Left cardiac atrium (tissue), 4 donors: Measurements from ENCODE around the gene MEIS1. TPM values are rescaled to one million over a fixed set of nuclear protein-coding genes. Genes with fewer than 3 reads are reported as not detected.

Experiments used
- ATAC-seq, 2 donors: fragments of 200-7000 bp; cut with Tn5 transposase; one replicate each; pipeline ENCODE4 v1.9.1; 2020; ENCODE audit warnings: mild to moderate bottlenecking in 2 of 2, moderate library complexity in 2 of 2
- DNase-seq: peaks from one replicate; pipeline ENCODE4 v3.0.0-alpha.2; 2020
- intact Hi-C, 2 donors: fragments of 100-400 bp; cut with DNase I; formaldehyde crosslinking; loops; one replicate each; pipeline versions ENCODE4 v1.14.1 to v1.15.1; 2022 to 2023
- total RNA-seq, 2 donors: library from RNA; stranded (reverse); fragmentation: NEBNext Ultra II Directional; extraction: Animal tissue kit (Norgen Biotek cat#: 25700); gene quantifications; one replicate each; pipeline ENCODE4 v1.2.1, GENCODE V29; 2021
- donor health status: DM: no; HTN: yes; CAD: no.
- donor health status: DM: no; HTN: yes; CAD: no; lungs with severe emphysema.
- donor health status: DM: yes; HTN: yes; CAD: no.
- donor health status: Dilated cardiomyopathy.

The MEIS1 gene
- total RNA-seq, 2 donors from 2014 or later: 32.4 to 36.1 TPM

GRCh38 chr2:66569321-66569851 is 134.5 kb downstream of the MEIS1 start:
- intact Hi-C loops: no loop called here
- no peak for DNase-seq
- ATAC-seq: no peak

- intact Hi-C loops: loop anchor here in 1 of 2 donors (10.0 kb wide), 1 partner anchor 1275 kb away; no protein-coding TSS in a partner anchor
- ATAC-seq: no peak
- DNase-seq: no peak
These were observed 135.0 kb downstream of the MEIS1 start for GRCh38 chr2:66569974-66570373.

GRCh38 chr2:66570471-66570870 is 135.5 kb downstream of the MEIS1 start:
- no peak for DNase-seq
- intact Hi-C loops: loop anchor here in 1 of 2 donors (10.0 kb wide), 1 partner anchor 1274 kb away; no protein-coding TSS in a partner anchor
- no peak for ATAC-seq

GRCh38 chr2:66571918-66572317 is 137.0 kb downstream of the MEIS1 start:
- DNase-seq (no peak), ATAC-seq (no peak)
- intact Hi-C loops: loop anchor here in 1 of 2 donors (10.0 kb wide), 1 partner anchor 1273 kb away; no protein-coding TSS in a partner anchor

GRCh38 chr2:66572391-66572790 is 137.5 kb downstream of the MEIS1 start:
- DNase-seq: no peak
- intact Hi-C loops: loop anchor here in 1 of 2 donors (10.0 kb wide), 1 partner anchor 1272 kb away; no protein-coding TSS in a partner anchor
- no peak for ATAC-seq

- no peak for ATAC-seq
- intact Hi-C loops: loop anchor here in 1 of 2 donors (10.0 kb wide), 1 partner anchor 1271 kb away; no protein-coding TSS in a partner anchor
- DNase-seq: no peak
These were observed 138.5 kb downstream of the MEIS1 start for GRCh38 chr2:66573416-66573815.

- no peak for ATAC-seq
- no peak for DNase-seq
- intact Hi-C loops: loop anchor here in 1 of 2 donors (10.0 kb wide), 1 partner anchor 1271 kb away; no protein-coding TSS in a partner anchor
These were observed 138.9 kb downstream of the MEIS1 start for GRCh38 chr2:66573821-66574233.

- intact Hi-C loops: loop anchor here (1.0 to 10.0 kb wide), 3 partner anchors 143 to 1270 kb away; no protein-coding TSS in a partner anchor
- DNase-seq: peak; percentile 57
- ATAC-seq: peak; percentile 78
These were observed 140.0 kb downstream of the MEIS1 start for GRCh38 chr2:66574701-66575624.

- DNase-seq: peak; percentile 45
- intact Hi-C loops: loop anchor here (1.0 to 10.0 kb wide), 3 partner anchors 143 to 1269 kb away; no protein-coding TSS in a partner anchor
- ATAC-seq: peak; percentile 35 to 47
These were observed 140.8 kb downstream of the MEIS1 start for GRCh38 chr2:66575625-66576310.

- intact Hi-C loops: loop anchor here (5.0 to 10.0 kb wide), 2 partner anchors 144 to 1269 kb away; no protein-coding TSS in a partner anchor
- no peak for DNase-seq
- peak in 1 of 2 donors; percentile 9 for ATAC-seq
These were observed 141.3 kb downstream of the MEIS1 start for GRCh38 chr2:66576311-66576560.

GRCh38 chr2:66576561-66577320 is 141.8 kb downstream of the MEIS1 start:
- ATAC-seq (peak; percentile 31 to 38), DNase-seq (peak; percentile 21)
- intact Hi-C loops: loop anchor here (5.0 to 10.0 kb wide), 2 partner anchors 144 to 1268 kb away; no protein-coding TSS in a partner anchor

- no peak for DNase-seq
These were observed 142.6 kb downstream of the MEIS1 start for GRCh38 chr2:66577321-66578053.

GRCh38 chr2:66578054-66578686 is 143.2 kb downstream of the MEIS1 start:
- intact Hi-C loops: loop anchor here (5.0 to 10.0 kb wide), 2 partner anchors 146 to 1267 kb away; no protein-coding TSS in a partner anchor

More at GRCh38 chr2:66577321-66578053, 142.6 kb downstream of the MEIS1 start:
- peak in 1 of 2 donors; percentile 3 for ATAC-seq
- intact Hi-C loops: loop anchor here (5.0 to 10.0 kb wide), 2 partner anchors 145 to 1267 kb away; no protein-coding TSS in a partner anchor

GRCh38 chr2:66578687-66579106 is 143.8 kb downstream of the MEIS1 start:
- intact Hi-C loops: loop anchor here (5.0 to 10.0 kb wide), 2 partner anchors 146 to 1266 kb away; no protein-coding TSS in a partner anchor
- ATAC-seq: no peak
- DNase-seq: no peak

More at GRCh38 chr2:66578054-66578686, 143.2 kb downstream of the MEIS1 start:
- ATAC-seq: no peak
- DNase-seq: no peak

GRCh38 chr2:66579186-66580126 is 144.5 kb downstream of the MEIS1 start:
- ATAC-seq (no peak), DNase-seq (no peak)
- intact Hi-C loops: loop anchor here (5.0 to 10.0 kb wide), 2 partner anchors 147 to 1265 kb away; no protein-coding TSS in a partner anchor
